ENCODE data around the gene ZNF496. TPM values are rescaled to one million over a fixed set of nuclear protein-coding genes. Genes with fewer than 3 reads are reported as not detected.
"Not testable (repeated sequence)": the region's sequence is repeated elsewhere in the genome, so short reads cannot be mapped to it uniquely, and the experiment has no call there.

The ZNF496 gene
- polyA plus RNA-seq, 4 donors, result 1.6 to 16.1 (median 5.2) TPM

DNA sequence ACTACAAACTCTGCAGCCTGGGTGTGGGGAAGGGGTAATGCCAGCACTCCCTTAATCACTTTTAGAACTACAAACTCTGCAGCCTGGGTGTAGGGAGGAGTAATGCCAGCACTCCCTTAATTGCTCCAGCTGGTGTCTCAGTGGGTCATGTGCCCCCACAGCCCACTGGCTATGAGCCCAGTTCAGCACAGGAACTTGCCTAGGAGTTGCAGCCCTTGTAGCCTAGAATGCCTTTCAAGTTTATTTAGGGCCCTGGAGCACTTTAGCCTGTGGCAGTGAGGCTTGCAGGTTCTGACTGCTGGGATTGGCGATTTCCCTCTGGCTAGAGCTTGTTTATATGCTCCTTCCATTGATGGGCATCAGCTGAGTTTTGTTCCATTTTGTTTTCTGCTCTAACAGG lies 58.7 kb downstream of the ZNF496 start:
- WGBS, 3 donors, result 60 to 77% (median 73%) methylated on average over 1 of the region's 1 CpG

DNA sequence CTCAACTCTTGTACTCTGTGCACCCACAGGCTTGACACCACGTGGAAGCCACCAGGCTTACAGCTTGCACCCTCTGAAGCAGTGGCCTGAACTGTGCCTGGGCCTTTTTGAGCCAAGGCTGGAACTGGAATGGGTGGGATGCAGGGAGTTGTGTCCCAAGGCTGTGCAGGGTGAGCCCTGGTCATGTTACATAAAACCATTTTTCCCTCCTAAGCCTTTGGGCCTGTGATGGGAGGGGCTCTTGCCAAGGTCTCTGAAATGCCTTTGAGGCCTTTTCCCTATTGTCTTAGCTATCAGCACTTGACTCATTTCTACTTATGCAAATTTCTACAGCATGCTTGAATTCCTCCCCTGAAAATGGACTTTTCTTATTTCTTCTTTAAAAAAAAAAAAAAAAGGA lies 61.7 kb downstream of the ZNF496 start:
- WGBS, 3 donors, result 18 to 62% (median 48%) methylated on average over 1 of the region's 1 CpG
- no peak overlapping the region for H3K27ac ChIP-seq (ENCODE audit: low read depth in 1 of 3, low read length in 2 of 3)
- DNase-seq (no peak), FAIRE-seq (no peak)
- no peak overlapping the region for H3K4me3 ChIP-seq (ENCODE audit: low read depth in 1 of 3, low read length in 3 of 3)
- H3K4me1 ChIP-seq (ENCODE audit: control insufficient read depth in 3 of 3, insufficient read depth in 2 of 3, low read depth in 1 of 3, low read length in 2 of 3), result no peaks in the 10 kb centered on the region
- no peaks in the 10 kb centered on the region for H3K27me3 ChIP-seq (ENCODE audit: control insufficient read depth in 3 of 3, insufficient read depth in 3 of 3, low read length in 3 of 3)
- H3K36me3 ChIP-seq (ENCODE audit: control insufficient read depth in 3 of 3, insufficient read depth in 2 of 3, low read depth in 1 of 3, low read length in 3 of 3), result no peaks in the 10 kb centered on the region
- peaks cover 0 to 17% of the 10 kb centered on the region in 2 donors for H3K9me3 ChIP-seq (ENCODE audit: control insufficient read depth in 2 of 2, insufficient read depth in 1 of 2, low read depth in 1 of 2, low read length in 1 of 2)

More for the DNA sequence above, 58.7 kb downstream of the ZNF496 start:
- Histone ChIP-seq H3K36me3 (ENCODE audit: control insufficient read depth in 3 of 3, insufficient read depth in 2 of 3, low read depth in 1 of 3, low read length in 3 of 3) (no peaks in the 10 kb centered on the region), H3K27me3 (ENCODE audit: control insufficient read depth in 3 of 3, insufficient read depth in 3 of 3, low read length in 3 of 3) (no peaks in the 10 kb centered on the region), H3K4me3 (ENCODE audit: low read depth in 1 of 3, low read length in 3 of 3) (no peak overlapping the region), H3K9me3 (ENCODE audit: control insufficient read depth in 2 of 2, insufficient read depth in 1 of 2, low read depth in 1 of 2, low read length in 1 of 2) (peaks cover 0 to 14% of the 10 kb centered on the region in 2 donors), H3K4me1 (ENCODE audit: control insufficient read depth in 3 of 3, insufficient read depth in 2 of 3, low read depth in 1 of 3, low read length in 2 of 3) (no peaks in the 10 kb centered on the region), H3K27ac (ENCODE audit: low read depth in 1 of 3, low read length in 2 of 3) (no peak overlapping the region)
- FAIRE-seq, result no peak
- no peak for DNase-seq

- Histone ChIP-seq H3K9me3 (ENCODE audit: control insufficient read depth in 2 of 2, insufficient read depth in 1 of 2, low read depth in 1 of 2, low read length in 1 of 2) (peaks cover 0 to 17% of the 10 kb centered on the region in 2 donors), H3K4me1 (ENCODE audit: control insufficient read depth in 3 of 3, insufficient read depth in 2 of 3, low read depth in 1 of 3, low read length in 2 of 3) (no peaks in the 10 kb centered on the region), H3K27ac (ENCODE audit: low read depth in 1 of 3, low read length in 2 of 3) (no peak overlapping the region), H3K36me3 (ENCODE audit: control insufficient read depth in 3 of 3, insufficient read depth in 2 of 3, low read depth in 1 of 3, low read length in 3 of 3) (no peaks in the 10 kb centered on the region), H3K4me3 (ENCODE audit: low read depth in 1 of 3, low read length in 3 of 3) (no peak overlapping the region), H3K27me3 (ENCODE audit: control insufficient read depth in 3 of 3, insufficient read depth in 3 of 3, low read length in 3 of 3) (no peaks in the 10 kb centered on the region)
- FAIRE-seq (no peak), DNase-seq (no peak)
These were observed 62.5 kb downstream of the ZNF496 start for GRCh38 chr1:247269133-247269532.

- WGBS, 3 donors, result 53 to 76% (median 68%) methylated on average over 2 of the region's 2 CpGs
- Histone ChIP-seq H3K36me3 (ENCODE audit: control insufficient read depth in 3 of 3, insufficient read depth in 2 of 3, low read depth in 1 of 3, low read length in 3 of 3) (no peaks in the 10 kb centered on the region), H3K4me3 (ENCODE audit: low read depth in 1 of 3, low read length in 3 of 3) (no peak overlapping the region), H3K27me3 (ENCODE audit: control insufficient read depth in 3 of 3, insufficient read depth in 3 of 3, low read length in 3 of 3) (no peaks in the 10 kb centered on the region), H3K4me1 (ENCODE audit: control insufficient read depth in 3 of 3, insufficient read depth in 2 of 3, low read depth in 1 of 3, low read length in 2 of 3) (no peaks in the 10 kb centered on the region), H3K9me3 (ENCODE audit: control insufficient read depth in 2 of 2, insufficient read depth in 1 of 2, low read depth in 1 of 2, low read length in 1 of 2) (peaks cover 0 to 17% of the 10 kb centered on the region in 2 donors), H3K27ac (ENCODE audit: low read depth in 1 of 3, low read length in 2 of 3) (no peak overlapping the region)
- FAIRE-seq, result no peak
- DNase-seq, result no peak
These were observed 63.1 kb downstream of the ZNF496 start for GRCh38 chr1:247268390-247269045.

DNA sequence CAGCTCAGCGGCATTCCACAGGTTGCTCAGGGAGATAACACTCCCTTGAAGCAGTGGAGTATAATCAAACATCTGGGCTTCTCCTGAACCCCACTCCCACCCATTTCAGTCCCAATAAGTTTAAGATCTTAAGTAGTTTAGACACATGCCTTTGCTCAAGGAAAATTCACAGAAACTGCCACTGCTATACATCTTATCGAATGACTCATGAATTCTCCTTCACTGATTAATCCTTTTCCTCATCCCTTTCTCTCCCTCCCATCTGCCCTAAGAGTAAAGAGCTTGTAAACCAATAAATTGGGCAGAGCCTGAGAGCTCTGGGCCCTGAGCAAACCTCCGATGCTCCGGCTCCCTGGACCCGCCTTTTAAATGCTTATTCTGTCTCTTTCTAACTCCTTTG lies 65.6 kb downstream of the ZNF496 start:
- FAIRE-seq (no peak), DNase-seq (no peak)
- Histone ChIP-seq H3K27ac (ENCODE audit: low read depth in 1 of 3, low read length in 2 of 3) (no peak overlapping the region), H3K9me3 (ENCODE audit: control insufficient read depth in 2 of 2, insufficient read depth in 1 of 2, low read depth in 1 of 2, low read length in 1 of 2) (peaks cover 0 to 17% of the 10 kb centered on the region in 2 donors), H3K4me1 (ENCODE audit: control insufficient read depth in 3 of 3, insufficient read depth in 2 of 3, low read depth in 1 of 3, low read length in 2 of 3) (no peaks in the 10 kb centered on the region), H3K4me3 (ENCODE audit: low read depth in 1 of 3, low read length in 3 of 3) (no peak overlapping the region), H3K36me3 (ENCODE audit: control insufficient read depth in 3 of 3, insufficient read depth in 2 of 3, low read depth in 1 of 3, low read length in 3 of 3) (no peaks in the 10 kb centered on the region), H3K27me3 (ENCODE audit: control insufficient read depth in 3 of 3, insufficient read depth in 3 of 3, low read length in 3 of 3) (no peaks in the 10 kb centered on the region)
- WGBS, 3 donors, result 88 to 89% (median 88%) methylated on average over 5 of the region's 5 CpGs

DNA sequence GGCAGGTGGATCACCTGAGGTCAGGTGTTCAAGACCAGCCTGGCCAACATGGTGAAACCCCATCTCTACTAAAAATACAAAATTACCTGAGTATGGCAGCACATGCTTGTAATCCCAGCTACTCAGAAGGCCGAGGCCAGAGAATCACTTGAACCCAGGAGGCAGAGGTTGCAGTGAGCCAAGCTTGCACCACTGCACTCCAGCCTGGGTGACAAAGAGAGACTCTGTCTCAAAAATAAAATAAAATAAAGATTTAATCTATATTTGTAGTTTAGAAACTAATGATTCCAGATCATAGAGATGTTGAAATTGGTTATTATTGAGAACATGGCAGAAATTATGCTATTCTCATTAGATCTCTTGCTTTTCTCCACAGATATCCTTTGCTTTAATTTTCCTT lies 75.9 kb downstream of the ZNF496 start, which contains the start of gene VN1R5:
Gene VN1R5 (plus strand): TSS at position 301 of the 400 bp plus-strand sequence.
- DNase-seq; H3K27me3 ChIP-seq (ENCODE audit: control insufficient read depth in 3 of 3, insufficient read depth in 3 of 3, low read length in 3 of 3); H3K9me3 ChIP-seq (ENCODE audit: control insufficient read depth in 2 of 2, insufficient read depth in 1 of 2, low read depth in 1 of 2, low read length in 1 of 2); H3K4me3 ChIP-seq (ENCODE audit: low read depth in 1 of 3, low read length in 3 of 3); H3K4me1 ChIP-seq (ENCODE audit: control insufficient read depth in 3 of 3, insufficient read depth in 2 of 3, low read depth in 1 of 3, low read length in 2 of 3); H3K36me3 ChIP-seq (ENCODE audit: control insufficient read depth in 3 of 3, insufficient read depth in 2 of 3, low read depth in 1 of 3, low read length in 3 of 3); H3K27ac ChIP-seq (ENCODE audit: low read depth in 1 of 3, low read length in 2 of 3); FAIRE-seq: not testable (repeated sequence)
- WGBS, 3 donors, result 69 to 93% (median 89%) methylated on average over 1 of the region's 1 CpG

- Histone ChIP-seq H3K4me3 (ENCODE audit: low read depth in 1 of 3, low read length in 3 of 3) (no peak overlapping the region), H3K27me3 (ENCODE audit: control insufficient read depth in 3 of 3, insufficient read depth in 3 of 3, low read length in 3 of 3) (no peaks in the 10 kb centered on the region), H3K9me3 (ENCODE audit: control insufficient read depth in 2 of 2, insufficient read depth in 1 of 2, low read depth in 1 of 2, low read length in 1 of 2) (peaks cover 2 to 10% of the 10 kb centered on the region in 2 donors), H3K27ac (ENCODE audit: low read depth in 1 of 3, low read length in 2 of 3) (no peak overlapping the region), H3K4me1 (ENCODE audit: control insufficient read depth in 3 of 3, insufficient read depth in 2 of 3, low read depth in 1 of 3, low read length in 2 of 3) (no peaks in the 10 kb centered on the region), H3K36me3 (ENCODE audit: control insufficient read depth in 3 of 3, insufficient read depth in 2 of 3, low read depth in 1 of 3, low read length in 3 of 3) (no peaks in the 10 kb centered on the region)
- WGBS, 3 donors, result 96 to 98% (median 97%) methylated on average over 1 of the region's 1 CpG
- DNase-seq (no peak), FAIRE-seq (no peak)
These were observed 84.1 kb downstream of the ZNF496 start for GRCh38 chr1:247247568-247247967.

All from small intestine (tissue), 7 donors.